H1 (cell line): Measurements from ENCODE around the gene TSC22D1. TPM values are rescaled to one million over a fixed set of nuclear protein-coding genes. Genes with fewer than 3 reads are reported as not detected.

Source experiments
- CHD1 ChIP-seq: IDR thresholded peaks from 2 replicates; pipeline ENCODE4 v1.6.1; 2012; ENCODE audit warnings: low read depth, low read length, improper control_type of control experiment
- HDAC6 ChIP-seq: IDR thresholded peaks from one replicate; pipeline ENCODE4 v1.7.1; 2012; ENCODE audit warnings: low read depth, mild to moderate bottlenecking, inconsistent platforms, low read length, moderate library complexity
- RAD21 ChIP-seq, 2 experiments: IDR thresholded peaks in 1 of 2; conservative IDR thresholded peaks in 1 of 2; 2 replicates each; pipeline ENCODE4 v1.6.1; 2011; ENCODE audit warnings: low read depth in 2 of 2, low read length in 2 of 2, improper control_type of control experiment in 1 of 2, inconsistent platforms in 1 of 2, mild to moderate bottlenecking in 1 of 2, moderate library complexity in 1 of 2
- RXRA ChIP-seq: IDR thresholded peaks from 2 replicates; pipeline ENCODE4 v1.6.1; 2011; ENCODE audit warnings: low read depth, mild to moderate bottlenecking, low read length, moderate library complexity; ENCODE audit not compliant: insufficient read depth
- polyA plus RNA-seq, 7 experiments: library from polyadenylated mRNA; depleted of rRNA in 3 of 7; stranded (reverse) in 5 of 7; unstranded in 2 of 7; fragments of >200 nt in 5 of 7; fragments of 200-250 nt in 2 of 7; gene quantifications; 1 replicate in 5 of 7; 2 replicates in 1 of 7; 4 replicates in 1 of 7; pipeline versions ENCODE4 v1.2.1 to v1.2.3, GENCODE V29; 2011 to 2013; ENCODE audit warnings: missing spikeins in 2 of 7, mixed read lengths in 2 of 7
- total RNA-seq: library from RNA; stranded (reverse); fragmentation: NEBNext Ultra II Directional; extraction: Animal tissue kit (Norgen Biotek cat#: 25700); gene quantifications from 2 replicates; pipeline ENCODE4 v1.2.1, GENCODE V29; 2021

The TSC22D1 gene
- total and polyA plus RNA-seq, 2 of the 8 experiments (the other 6 are each of a cell fraction or from before 2014, with no cell fraction given): 52.6 to 80.9 TPM

DNA sequence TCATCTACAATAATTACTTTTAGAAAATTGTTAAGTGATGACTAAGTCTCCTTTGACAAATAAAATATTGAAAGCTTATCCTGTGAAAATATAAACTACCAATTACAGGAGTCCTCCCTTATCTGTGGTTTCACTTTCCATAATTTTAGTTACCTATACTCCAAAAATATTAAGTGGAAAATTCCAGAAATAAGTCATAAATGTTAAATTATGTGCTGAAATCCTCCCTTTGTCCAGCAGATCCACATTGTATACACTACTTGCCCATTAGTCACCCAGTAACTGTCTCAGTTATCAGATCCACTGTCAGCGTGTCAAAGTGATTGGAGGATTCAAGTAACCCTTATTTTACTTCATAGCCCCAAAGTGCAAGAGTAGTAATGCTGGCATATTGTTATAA is 104.4 kb downstream of the TSC22D1 start (continued):
- TF ChIP-seq CHD1 (no peak), HDAC6 (no peak), RAD21 (IDR thresholded peaks at IDR 0.05 in 1 of 2, conservative IDR thresholded peaks at IDR 0.05 in 1 of 2; ENCODE audit: low read depth in 2 of 2, low read length in 2 of 2) (no peak), RXRA (no peak)
